GM15510 (cell line): ENCODE measurements around the gene GMFB.

Experiments
- POLR2A ChIP-seq: IDR thresholded peaks from 3 replicates; pipeline ENCODE4 v1.6.1; 2011; ENCODE audit warnings: borderline replicate concordance; ENCODE audit not compliant: insufficient read length; ENCODE audit errors: extremely low read depth

The GMFB gene

GRCh38 chr14:54451121-54451601 lies 37.6 kb downstream of the GMFB start:
- TF ChIP-seq POLR2A: no peak

- no peak for TF ChIP-seq POLR2A
Measured at GRCh38 chr14:54450535-54450934, 38.2 kb downstream of the GMFB start.

GRCh38 chr14:54447231-54447692 lies 41.5 kb downstream of the GMFB start:
- TF ChIP-seq POLR2A: no peak

- no peak for TF ChIP-seq POLR2A
Measured at GRCh38 chr14:54446161-54446693, 42.6 kb downstream of the GMFB start.

- TF ChIP-seq POLR2A: no peak
Measured at GRCh38 chr14:54444681-54445080, 44.1 kb downstream of the GMFB start.

GRCh38 chr14:54443981-54444380 lies 44.8 kb downstream of the GMFB start:
- no peak for TF ChIP-seq POLR2A

GRCh38 chr14:54440873-54441868 lies 47.6 kb downstream of the GMFB start, which contains the start of gene CNIH1:
TSS of gene CNIH1 (minus strand) at chr14:54441374. CDS start at chr14:54441327, 47 bp downstream.
- peak; percentile 88 for TF ChIP-seq POLR2A

GRCh38 chr14:54440476-54440872 lies 48.3 kb downstream of the GMFB start:
- TF ChIP-seq POLR2A: no peak

GRCh38 chr14:54440037-54440436 lies 48.7 kb downstream of the GMFB start:
- TF ChIP-seq POLR2A: no peak

GRCh38 chr14:54438703-54439102 lies 50.1 kb downstream of the GMFB start:
- TF ChIP-seq POLR2A: no peak

- no peak for TF ChIP-seq POLR2A
Measured at GRCh38 chr14:54435500-54435981, 53.2 kb downstream of the GMFB start.

GRCh38 chr14:54428527-54428926 lies 60.3 kb downstream of the GMFB start:
- TF ChIP-seq POLR2A: no peak

GRCh38 chr14:54427871-54428270 lies 60.9 kb downstream of the GMFB start:
- TF ChIP-seq POLR2A: no peak

- no peak for TF ChIP-seq POLR2A
Measured at GRCh38 chr14:54425537-54426274, 63.1 kb downstream of the GMFB start.

GRCh38 chr14:54425068-54425467 lies 63.7 kb downstream of the GMFB start:
- TF ChIP-seq POLR2A: no peak
